ENCODE measurements around the gene ZXDC.
A peak's percentile ranks its signal among the peaks of the same experiment; 100 is the strongest.

ZXDC gene

DNA sequence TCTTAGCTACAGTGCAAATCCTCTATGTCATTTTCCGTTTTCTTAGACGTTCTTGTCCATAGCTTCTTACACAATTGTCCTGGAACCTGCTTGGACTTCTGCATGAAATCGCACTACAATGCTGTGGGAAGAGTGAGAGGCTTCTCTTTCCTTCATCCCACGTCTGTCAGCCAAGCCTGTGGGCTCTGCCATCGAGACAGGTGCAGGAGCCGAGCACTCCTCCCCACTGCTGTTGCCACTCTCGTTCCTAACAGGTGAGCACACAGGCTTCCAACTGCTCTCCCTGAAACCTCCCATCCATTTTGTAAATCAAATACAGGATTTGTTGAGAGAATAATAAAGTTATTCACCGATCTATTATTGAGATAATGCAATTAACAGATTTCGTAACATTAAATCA lies 23.5 kb downstream of the ZXDC start:
- peak; percentile 28 for DNase-seq (ENCODE audit: low spot score)

DNA sequence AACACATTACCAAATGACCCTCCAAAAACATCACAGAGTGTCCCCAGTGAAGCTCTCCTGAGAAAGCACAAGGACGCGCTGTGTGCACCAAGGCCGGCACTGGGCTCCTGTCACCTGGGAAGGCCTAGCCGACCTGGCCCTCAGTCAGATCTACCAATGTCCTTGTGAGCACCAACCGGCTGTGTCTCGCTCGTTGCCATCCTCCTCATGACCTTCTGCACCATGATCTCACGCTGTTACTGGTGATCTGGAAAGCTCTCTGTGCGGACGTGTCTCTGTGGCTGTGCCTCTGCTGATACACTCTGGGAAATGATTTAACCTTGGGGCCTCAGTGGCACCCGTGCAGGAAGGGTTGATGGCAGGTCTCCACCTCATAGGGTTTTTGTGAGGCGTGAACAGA lies 24.2 kb downstream of the ZXDC start:
- DNase-seq (ENCODE audit: low spot score) = no peak

DNA sequence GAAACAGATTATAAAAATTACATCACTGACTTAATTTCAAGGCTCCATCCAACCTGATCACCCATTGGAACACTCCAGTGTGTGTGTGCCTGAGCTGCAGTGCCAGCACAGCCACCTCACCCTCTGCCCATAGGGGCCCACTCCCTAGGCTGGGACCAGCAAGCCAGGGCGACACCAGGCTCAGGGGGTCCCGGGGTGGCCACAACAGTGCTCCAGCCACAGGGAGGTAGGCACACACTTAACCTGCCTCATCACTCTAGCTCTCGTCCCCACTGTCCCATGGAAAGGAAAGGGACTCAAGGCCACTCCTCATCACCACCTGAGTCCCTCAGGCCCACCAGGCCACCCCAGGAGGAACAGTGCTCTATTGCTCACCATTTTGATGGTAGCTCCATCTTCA lies 24.9 kb downstream of the ZXDC start:
- no peak for DNase-seq (ENCODE audit: low spot score)

DNA sequence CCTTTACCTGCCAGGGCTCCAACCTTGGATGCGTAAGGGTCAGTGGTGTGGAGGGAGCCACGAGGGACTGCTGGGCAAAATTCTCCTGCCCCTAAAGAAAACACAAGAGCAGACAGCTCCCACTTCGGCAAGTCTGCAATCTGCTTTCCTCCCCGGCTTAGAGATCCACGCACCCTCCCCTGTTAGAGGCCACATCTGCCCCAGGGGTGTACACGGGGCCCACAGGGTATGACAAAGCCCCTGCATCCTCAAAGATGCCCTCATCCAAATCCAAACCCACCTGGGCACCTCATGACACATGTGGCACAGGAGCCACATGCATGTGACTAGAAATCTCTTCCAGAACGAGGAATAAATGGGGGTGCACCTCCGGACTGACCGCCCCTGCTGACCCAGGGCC lies 25.5 kb downstream of the ZXDC start:
- DNase-seq (ENCODE audit: low spot score) = no peak

DNA sequence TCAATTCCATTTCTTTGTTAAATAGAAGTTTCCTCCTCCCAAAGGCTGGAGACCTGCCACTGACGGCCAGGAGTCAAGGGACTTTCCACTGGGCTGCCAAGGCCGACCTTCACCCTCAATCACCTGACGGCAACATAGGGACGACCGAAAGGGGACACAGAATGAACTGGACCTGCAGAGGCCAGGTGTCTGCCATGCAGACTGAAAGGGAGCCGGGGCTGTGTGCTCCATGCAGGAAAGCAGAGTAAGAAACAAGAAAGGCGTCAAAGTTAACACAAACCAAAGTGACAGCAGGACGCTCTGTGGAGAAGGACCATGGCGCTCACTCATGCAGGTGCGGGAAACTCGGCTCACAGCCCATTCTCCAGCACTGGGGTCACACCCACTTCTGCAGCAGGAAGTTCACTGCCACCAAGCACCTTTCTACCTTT lies 26.1 kb downstream of the ZXDC start:
- DNase-seq (ENCODE audit: low spot score) = no peak

DNA sequence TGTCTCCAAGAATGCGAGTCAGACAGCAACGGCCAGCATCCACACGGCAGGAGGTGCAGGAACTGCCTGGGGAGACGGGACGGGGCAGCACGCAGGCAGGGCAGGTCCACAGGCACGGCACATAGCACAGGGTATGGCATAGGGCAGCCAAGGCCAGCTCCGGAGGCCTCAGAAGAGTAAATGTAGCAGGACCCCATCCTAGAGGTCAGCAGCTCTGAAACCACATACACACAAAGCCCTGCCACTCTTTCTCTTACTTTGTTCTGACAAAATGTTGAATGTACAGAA lies 26.9 kb downstream of the ZXDC start:
- DNase-seq (ENCODE audit: low spot score) = no peak

DNA sequence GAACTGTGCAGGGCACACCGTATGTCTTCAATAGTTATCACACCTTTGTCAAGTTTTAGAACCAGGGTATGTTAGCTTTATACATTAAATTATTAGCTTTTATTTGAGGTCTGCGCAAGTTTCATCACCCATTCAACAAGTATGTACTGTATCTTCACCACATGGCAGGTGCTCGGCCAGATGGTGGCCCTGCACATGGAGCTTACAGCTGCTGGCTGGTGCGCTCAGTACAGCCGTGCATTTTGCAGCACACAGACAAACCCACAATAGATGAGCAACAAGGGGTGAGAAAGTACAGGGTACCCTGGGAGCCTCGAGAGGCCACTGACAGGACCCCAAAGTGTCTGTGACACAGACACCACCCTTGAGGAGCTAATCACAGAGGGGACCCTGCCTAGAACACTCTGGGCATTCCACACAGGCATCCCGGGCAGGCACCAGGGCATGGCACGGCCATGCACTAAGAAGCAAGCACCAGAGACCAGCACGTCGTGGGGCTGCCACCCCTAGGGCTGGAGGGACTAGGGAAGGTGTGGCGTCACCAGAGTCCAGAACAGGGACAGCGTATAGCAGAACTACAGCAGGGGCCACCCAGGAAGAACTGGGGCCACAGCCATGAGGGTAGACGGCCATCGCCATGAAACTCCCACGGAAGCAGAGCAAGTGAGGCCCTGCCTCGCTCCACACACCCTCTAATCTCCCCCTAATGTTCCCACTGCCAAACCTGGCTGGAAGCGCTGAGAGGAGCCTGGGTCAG lies 27.4 kb downstream of the ZXDC start:
- no peak for DNase-seq (ENCODE audit: low spot score)

DNA sequence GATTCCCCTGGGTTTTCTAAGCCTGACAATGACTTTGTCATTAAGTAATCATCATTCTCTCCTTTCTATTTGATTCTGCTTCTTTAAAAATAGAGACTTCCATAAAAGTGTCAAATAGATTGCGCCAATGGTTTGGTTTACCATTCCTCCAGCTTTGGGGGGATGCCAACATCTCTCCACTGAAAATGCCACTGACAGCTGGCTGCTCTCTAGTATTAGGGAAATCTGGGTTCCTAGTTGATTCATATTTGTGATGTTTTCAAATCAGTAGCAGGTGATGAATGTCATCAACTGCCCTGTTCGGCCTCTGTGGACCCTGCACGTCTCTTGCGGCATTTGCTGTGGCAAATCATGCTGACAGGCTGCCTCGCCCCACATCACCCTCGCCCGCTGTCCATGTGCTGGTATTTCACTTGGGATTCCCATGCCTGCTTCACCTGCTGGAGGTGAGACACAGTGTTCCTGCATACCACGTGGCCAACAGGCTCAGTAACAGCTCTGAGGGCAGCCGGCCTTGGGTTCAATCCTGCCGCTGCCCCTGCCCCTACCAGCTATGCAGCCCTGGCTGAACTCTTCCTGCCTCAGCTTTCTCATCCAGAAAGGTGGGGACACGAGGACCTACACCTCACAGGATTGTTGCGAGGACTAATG lies 28.1 kb downstream of the ZXDC start:
- DNase-seq (ENCODE audit: low spot score) = no peak

DNA sequence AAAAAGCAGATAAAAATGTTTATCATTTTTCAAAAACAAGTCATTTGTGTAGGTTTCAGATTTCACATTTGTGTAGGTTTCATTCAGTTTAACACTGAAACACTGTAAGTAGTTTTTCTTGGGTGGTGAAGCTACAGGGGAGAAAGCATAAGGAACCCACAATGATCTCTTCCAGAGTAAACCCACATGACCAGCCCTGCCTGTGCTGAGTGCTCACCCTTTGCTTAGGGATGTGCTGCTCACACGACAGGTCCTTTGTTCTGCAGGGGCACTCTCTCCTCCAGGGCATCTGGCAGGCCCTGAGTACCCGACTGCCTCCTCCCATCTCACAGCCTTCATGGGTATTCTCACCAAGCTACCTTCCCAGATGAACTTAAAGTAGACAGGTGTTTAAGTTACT lies 28.9 kb downstream of the ZXDC start:
- DNase-seq (ENCODE audit: low spot score) = no peak

DNA sequence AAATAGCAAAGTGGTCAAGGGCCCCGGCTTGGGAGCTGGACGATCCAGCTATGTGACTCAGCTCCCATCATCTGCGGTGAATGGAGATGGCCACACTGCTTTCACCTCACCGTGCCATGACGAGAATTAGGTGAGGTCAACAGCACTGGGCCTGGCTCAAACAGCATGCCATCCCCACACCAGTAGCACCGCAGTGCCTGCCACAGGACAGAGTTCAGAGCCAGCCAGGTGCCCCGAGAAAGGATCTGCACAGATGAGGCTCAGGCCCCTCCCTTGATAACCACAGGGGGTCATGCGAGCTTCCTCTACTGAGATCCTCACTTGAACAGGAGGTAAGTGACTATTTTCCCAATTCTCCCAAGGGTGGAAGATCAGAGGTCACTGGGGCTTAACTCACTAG lies 29.4 kb downstream of the ZXDC start:
- no peak for DNase-seq (ENCODE audit: low spot score)

DNA sequence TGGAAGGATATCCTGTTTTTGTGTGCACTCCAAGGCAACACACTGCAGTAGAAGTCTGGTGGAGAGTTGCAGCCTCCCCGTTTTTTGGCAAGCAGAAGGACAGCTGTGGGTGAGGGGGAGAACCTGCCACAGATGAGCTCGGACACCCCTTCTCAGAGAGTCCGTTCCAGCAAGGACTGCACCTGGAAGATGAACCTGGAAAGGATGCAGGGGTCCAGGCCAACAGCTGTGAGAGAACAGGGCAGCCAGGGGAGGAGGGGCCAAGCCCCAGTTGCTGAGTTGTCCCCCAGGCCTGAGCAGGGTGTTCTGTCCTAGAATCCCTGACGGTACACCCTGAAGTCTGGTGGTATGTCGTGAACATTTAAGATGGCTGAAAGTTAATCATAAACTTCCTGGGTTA lies 30.2 kb downstream of the ZXDC start:
- no peak for DNase-seq (ENCODE audit: low spot score)

DNA sequence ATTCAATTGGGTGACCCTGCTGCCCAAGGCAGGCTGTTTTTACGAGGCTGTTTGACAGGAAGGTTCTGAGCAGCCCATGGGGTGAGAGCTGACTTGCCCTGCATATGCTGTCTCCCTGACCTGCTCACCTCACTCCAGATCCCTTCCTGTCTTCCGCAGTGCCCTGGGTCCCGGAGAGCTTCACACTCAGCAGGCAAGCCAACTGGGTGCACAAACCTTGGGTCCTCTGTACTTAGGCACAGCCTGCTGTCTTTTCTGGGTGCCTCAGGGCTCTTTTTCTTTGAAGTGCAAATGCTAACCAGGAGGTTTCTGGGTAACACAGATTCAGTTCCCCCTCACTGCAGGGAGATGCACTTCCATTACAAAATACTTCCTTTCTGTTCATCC lies 32.8 kb downstream of the ZXDC start:
- no peak for DNase-seq (ENCODE audit: low spot score)

DNA sequence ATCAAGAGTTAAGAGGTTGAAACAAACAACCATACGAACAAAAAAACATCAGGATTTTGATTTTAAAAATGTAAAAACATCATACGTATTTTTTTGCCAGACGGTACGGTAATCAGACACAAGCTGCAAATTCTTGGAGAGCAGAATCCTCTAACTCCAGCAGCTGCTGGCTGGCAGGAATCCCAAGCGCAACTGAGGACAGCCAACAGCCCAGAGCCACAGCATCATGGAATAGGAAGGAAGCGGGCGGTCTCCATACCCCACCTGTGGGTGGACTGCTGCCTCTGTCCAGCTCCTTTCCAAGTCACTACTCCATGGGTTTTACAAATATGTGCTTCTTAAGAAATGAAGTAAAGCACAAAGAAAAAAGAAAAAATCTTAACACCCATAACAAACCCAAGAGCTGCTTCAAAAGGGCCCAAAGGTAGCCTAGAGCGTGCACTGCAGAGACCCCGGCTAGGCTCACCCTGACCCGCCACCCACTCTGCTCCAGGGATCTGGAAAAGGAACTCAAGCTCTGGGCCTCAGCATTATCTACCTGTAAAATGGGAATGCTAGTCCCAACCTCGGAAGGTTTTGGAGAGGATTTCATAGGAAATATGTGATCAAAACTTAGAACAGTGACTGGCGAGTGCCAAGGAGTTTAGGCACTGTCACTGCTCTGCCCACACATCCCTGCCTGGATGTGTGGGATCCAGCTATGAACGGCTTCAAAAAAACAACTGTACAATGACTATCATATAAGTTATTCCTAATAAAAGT lies 33.4 kb downstream of the ZXDC start:
- no peak for DNase-seq (ENCODE audit: low spot score)

DNA sequence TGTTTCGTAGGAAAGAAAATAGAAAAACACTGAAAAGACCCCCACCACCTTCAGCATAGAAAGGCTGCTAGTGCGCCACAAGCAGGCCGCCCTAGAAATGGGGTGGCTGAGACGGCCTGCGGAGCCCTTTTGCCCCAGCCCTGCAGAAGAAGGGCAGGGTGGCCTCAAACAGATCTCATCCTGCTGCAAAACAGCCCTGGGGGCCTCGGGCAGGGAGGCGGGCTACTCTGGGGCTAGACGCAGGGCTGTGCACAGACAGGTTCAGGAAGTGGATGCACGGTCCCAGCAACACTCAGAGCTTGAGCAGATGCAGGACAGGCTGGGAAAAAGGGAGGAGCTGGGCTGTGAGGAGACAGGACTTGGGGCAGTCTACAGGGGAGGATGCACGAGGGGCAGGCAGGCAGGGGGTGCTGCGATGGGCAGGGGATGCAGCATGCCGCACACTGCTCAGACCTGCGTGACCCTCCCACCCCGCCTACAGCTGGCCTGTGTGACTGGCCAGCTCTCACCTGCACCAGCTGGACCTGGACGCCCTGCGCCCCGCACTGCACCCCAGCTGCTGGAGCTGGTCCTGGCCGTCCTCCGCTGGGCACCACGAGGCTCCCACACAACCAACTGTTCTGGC lies 34.3 kb downstream of the ZXDC start:
- DNase-seq (ENCODE audit: low spot score) = no peak

DNA sequence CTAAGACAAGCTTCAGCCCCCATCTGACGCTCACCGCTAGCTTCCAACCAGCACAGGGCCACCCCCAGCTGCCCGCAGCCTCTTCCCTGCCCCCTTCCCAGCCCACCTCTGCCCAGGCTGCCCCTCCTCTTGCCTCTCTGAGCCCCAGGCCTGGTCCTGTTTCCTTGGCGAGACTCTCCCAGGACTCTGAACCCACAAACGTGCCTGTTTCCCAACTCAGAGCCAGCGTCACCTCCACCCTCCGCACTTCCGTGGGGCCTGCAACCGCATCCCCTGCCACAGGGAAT lies 35.0 kb downstream of the ZXDC start:
- no peak for DNase-seq (ENCODE audit: low spot score)

DNA sequence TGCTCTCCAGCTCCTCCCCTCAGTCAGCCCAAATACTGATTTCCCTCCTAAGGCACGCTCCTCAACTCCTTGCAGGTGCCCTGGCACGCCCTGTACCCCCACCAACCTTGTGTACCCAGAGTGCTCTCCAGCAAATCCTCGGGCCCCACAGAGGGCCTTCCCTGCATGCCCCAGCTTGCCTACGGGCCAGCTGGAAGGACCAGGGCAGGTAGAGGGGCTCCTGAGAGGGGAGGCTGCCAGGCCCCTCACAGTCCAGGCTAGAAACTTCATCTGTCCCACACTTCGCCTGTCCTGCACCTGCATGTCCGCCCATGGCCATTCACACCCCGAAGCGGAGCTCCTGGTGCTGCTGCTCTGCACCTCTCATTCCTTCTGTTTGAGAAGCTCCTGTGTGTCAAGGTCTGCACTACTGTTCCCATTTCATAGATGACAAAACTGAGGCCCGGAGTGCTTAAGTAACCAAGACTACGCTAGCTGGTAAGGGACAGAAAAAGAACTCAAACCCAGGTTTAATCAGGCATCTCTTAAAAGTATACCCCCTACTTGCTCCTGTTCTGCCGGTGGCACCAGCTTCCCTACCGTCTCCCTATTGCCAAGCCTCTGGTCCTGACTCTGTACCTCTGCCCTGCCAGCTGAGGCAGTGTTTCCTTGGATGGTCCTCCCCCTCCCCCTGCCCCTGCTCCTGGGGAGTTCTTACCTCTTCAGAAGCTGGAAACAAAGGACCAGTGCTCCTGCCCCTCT lies 35.6 kb downstream of the ZXDC start:
- no peak for DNase-seq (ENCODE audit: low spot score)

DNA sequence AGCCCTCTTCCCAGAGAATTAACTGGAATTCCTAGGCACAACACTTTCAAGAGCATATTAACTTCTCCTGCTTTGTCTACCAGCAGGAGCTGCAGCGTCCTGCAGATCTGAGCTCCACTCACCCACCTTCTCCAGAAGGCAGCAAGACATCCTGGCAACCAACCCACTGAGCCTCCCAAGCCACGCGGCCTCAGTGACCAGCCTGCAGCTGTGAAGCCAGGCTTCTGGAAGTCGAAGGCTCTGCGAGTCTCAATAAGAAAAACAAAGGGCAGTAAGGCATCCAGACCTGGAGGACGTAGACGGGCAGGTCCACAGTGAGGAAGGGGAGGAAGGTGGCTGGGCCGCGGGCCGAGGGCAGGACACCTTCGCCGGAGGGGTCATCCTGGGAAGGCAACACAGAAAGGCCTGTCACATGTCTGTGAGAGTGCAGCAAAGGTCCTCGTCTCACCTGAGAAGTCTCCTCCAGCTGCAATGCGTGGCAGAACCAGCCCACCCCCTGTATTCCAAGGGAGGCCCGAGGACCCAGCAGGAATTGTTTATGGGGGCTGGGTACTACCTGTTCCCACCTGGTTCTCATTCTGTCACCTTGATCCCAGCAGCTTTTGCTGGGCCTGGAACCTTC lies 36.2 kb downstream of the ZXDC start:
- no peak for DNase-seq (ENCODE audit: low spot score)

DNA sequence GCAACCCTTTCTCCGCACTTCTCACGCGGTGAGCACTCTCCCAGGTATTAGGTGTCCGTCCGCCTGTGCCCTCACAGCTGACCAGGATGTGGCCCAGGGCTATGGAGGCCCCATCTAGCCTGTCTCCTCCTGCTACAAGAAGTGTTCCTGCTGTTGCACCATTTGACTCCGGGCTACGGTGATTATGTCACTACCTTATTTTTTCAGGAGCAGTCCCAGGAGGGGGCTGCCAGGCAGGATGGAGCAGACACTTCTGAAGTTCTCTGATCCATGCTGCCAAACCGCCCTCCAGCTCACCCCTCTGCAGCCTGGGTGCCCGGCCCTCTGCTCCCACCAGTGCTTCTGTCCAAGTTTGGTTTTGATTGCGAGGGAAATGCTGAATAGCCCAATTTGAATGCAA lies 36.9 kb downstream of the ZXDC start:
- DNase-seq (ENCODE audit: low spot score) = no peak

DNA sequence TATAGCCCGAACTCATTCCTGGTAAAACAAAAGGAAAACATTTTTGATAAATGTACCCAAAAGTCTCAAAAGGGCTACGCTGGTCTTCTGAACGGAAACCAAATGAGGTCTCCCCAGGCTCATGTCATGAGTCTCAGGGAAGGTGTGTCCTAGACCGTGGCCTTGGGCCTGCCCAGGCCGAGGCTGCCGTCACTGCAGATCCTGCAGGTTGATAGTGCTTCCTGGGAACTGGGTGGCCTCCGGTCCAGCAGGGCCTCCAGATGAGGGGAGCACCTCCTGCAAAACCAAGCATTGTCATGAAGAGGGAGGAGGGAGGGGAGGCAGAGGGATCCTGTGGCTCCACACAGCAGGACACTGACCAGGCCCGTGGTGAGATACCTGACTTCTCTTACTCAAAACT lies 37.5 kb downstream of the ZXDC start:
- DNase-seq (ENCODE audit: low spot score) = no peak

DNA sequence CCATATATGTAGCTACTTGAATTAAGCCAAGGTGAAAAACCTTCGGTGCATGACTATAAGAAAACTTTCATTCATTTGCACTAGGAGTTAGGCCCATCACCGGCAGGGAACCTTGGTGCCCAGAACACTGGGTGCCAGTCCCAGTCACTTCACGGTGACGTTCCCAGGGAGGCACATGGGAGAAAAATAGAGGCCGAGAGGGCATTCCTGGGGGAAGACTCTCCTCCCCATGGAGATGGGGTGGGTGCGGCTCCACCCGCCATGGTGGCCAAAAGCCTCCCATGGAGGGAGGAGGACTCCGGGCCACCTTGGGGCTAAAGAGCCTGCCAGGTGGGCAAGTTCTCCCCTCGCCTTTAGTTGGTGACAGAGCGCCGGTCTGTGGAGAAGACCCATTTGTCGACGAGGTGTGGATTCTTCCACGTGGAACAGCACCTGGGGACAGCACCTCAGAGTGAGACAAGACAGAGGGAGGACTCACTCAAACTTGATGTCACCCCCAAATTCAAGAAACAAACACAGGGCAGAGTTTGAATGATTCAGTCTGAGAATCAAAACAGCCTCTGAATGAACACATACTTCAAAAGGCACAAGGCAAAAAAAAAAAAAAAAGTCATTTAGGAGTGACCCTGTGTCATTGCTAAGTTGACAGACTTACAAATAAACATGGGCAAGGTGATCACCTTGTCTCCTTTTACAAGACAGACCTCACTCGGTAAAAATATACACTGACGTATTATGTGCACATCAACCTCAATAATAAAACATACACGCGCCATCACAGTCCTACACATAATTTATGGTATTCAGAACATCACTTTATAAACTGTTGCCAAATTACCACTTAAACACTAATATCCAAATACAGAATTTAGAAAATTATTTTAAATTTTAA lies 38.6 kb downstream of the ZXDC start:
- no peak for DNase-seq (ENCODE audit: low spot score)

All from cerebellar cortex (tissue), 1 donor.